Right lobe of liver (tissue), 4 donors: ENCODE measurements around the gene KY.

Experiments
- POLR2A ChIP-seq: fragments of 450-650 bp; IDR thresholded peaks from one replicate; pipeline ENCODE4 v1.6.1; 2017; ENCODE audit warnings: antibody characterized with exemption, mild to moderate bottlenecking
- TF ChIP-seq, protein P1 (sequence below), 4 donors: fragments of 200-600 bp in 3 of 4; fragments of 450-650 bp in 1 of 4; IDR thresholded peaks; one replicate each; pipeline versions ENCODE4 v1.5.1 to v1.8.0; 2016 to 2022; ENCODE audit warnings: antibody characterized with exemption in 4 of 4, mild to moderate bottlenecking in 2 of 4
- donor health status: DM: no; HTN: no; CAD: no.
- donor health status: DM: no; HTN: no; CAD: no.
- donor health status: DM: no; HTN: yes; CAD: no.

DNA sequence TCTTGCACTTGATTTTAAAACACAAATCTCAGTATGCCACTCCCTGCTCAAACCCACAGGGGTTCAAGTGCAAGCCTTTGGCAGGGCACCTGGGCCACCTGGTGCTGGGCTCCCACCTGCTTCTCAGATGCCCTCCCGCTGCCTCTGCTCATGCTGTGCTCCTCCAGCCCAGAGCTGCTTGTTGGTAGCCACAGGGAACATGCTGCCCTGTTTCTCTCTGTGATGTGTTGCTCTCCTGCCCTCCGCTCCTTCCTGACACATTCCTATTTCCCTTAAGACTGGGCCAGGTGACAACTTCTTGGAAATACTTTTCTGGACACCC lies 27.1 kb upstream of the KY start:
- TF ChIP-seq, protein P1, sequence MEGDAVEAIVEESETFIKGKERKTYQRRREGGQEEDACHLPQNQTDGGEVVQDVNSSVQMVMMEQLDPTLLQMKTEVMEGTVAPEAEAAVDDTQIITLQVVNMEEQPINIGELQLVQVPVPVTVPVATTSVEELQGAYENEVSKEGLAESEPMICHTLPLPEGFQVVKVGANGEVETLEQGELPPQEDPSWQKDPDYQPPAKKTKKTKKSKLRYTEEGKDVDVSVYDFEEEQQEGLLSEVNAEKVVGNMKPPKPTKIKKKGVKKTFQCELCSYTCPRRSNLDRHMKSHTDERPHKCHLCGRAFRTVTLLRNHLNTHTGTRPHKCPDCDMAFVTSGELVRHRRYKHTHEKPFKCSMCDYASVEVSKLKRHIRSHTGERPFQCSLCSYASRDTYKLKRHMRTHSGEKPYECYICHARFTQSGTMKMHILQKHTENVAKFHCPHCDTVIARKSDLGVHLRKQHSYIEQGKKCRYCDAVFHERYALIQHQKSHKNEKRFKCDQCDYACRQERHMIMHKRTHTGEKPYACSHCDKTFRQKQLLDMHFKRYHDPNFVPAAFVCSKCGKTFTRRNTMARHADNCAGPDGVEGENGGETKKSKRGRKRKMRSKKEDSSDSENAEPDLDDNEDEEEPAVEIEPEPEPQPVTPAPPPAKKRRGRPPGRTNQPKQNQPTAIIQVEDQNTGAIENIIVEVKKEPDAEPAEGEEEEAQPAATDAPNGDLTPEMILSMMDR (IDR thresholded peaks at IDR 0.05), result no peak
- no peak for TF ChIP-seq POLR2A
